GM10847 (cell line): ENCODE results near the gene TREML4.

ENCODE experiments used
- POLR2A ChIP-seq: IDR thresholded peaks from 2 replicates; pipeline ENCODE4 v1.6.1; 2011; ENCODE audit not compliant: insufficient read length; ENCODE audit errors: extremely low read depth

TREML4 gene

GRCh38 chr6:41199552-41200246, 28.4 kb upstream of the TREML4 start:
- no peak for TF ChIP-seq POLR2A

- TF ChIP-seq POLR2A: no peak
These were observed 27.8 kb upstream of the TREML4 start for GRCh38 chr6:41200296-41200900.

GRCh38 chr6:41200901-41201763, 27.0 kb upstream of the TREML4 start, which contains the start of gene TREML2:
Gene TREML2, minus strand, starts transcription at chr6:41201149. Its CDS starts 141 bp downstream, at chr6:41201008.
- no peak for TF ChIP-seq POLR2A

- no peak for TF ChIP-seq POLR2A
These were observed 26.4 kb upstream of the TREML4 start for GRCh38 chr6:41201764-41202173.

- TF ChIP-seq POLR2A: no peak
These were observed 24.0 kb upstream of the TREML4 start for GRCh38 chr6:41204156-41204555.

GRCh38 chr6:41208439-41209106, 19.6 kb upstream of the TREML4 start:
- no peak for TF ChIP-seq POLR2A

GRCh38 chr6:41209547-41210320, 18.4 kb upstream of the TREML4 start:
- TF ChIP-seq POLR2A: no peak

- TF ChIP-seq POLR2A: no peak
These were observed 13.4 kb upstream of the TREML4 start for GRCh38 chr6:41214559-41215238.

- no peak for TF ChIP-seq POLR2A
These were observed 12.4 kb upstream of the TREML4 start for GRCh38 chr6:41215777-41216176.

GRCh38 chr6:41216616-41217015, 11.5 kb upstream of the TREML4 start:
- no peak for TF ChIP-seq POLR2A

- TF ChIP-seq POLR2A: no peak
These were observed 6.1 kb upstream of the TREML4 start for GRCh38 chr6:41222045-41222444.

- TF ChIP-seq POLR2A: no peak
These were observed 5.6 kb upstream of the TREML4 start for GRCh38 chr6:41222513-41222912.

GRCh38 chr6:41224800-41225199, 3.3 kb upstream of the TREML4 start:
- TF ChIP-seq POLR2A: no peak

GRCh38 chr6:41226752-41227151, 1.4 kb upstream of the TREML4 start:
- no peak for TF ChIP-seq POLR2A

- no peak for TF ChIP-seq POLR2A
These were observed 467 bp downstream of the TREML4 start for GRCh38 chr6:41228616-41229015.

GRCh38 chr6:41229721-41230120, 1.6 kb downstream of the TREML4 start:
- no peak for TF ChIP-seq POLR2A
